Activated B cell treated with CpG ODN at 0.5 μM for 24 hours (primary cell): ENCODE measurements around the gene FSCB. TPM values are rescaled to one million over a fixed set of nuclear protein-coding genes. Genes with fewer than 3 reads are reported as not detected.

Experiments used
- ATAC-seq: fragments of 200-7000 bp; cut with Tn5 transposase; one replicate; pipeline ENCODE4 v1.10.0; 2021; ENCODE audit warnings: low read depth, mild to moderate bottlenecking, moderate library complexity
- CTCF ChIA-PET: fragments of 350-600 bp; sonication (Branson Sonifier 250); formaldehyde crosslinking; loops from one replicate; lab custom pipeline; 2021; ENCODE audit warnings: antibody characterized with exemption; lab: Charles Lee
- POLR2A ChIA-PET: fragments of 350-600 bp; sonication (Branson Sonifier 250); formaldehyde crosslinking; loops from one replicate; lab custom pipeline; 2021; ENCODE audit warnings: antibody characterized with exemption; lab: Charles Lee
- DNase-seq: peaks from one replicate; pipeline ENCODE4 v3.0.0; 2022
- H3K27ac Mint-ChIP-seq: one replicate; pipeline ENCODE4 v1.8.0; 2020; ENCODE audit warnings: mixed read lengths
- H3K27me3 Mint-ChIP-seq: one replicate; pipeline ENCODE4 v1.8.0; 2021; ENCODE audit warnings: mixed read lengths
- H3K36me3 Mint-ChIP-seq: one replicate; pipeline ENCODE4 v1.8.0; 2021; ENCODE audit warnings: low read depth, mixed read lengths
- H3K4me1 Mint-ChIP-seq: one replicate; pipeline ENCODE4 v1.8.0; 2021; ENCODE audit warnings: mixed read lengths
- H3K4me3 Mint-ChIP-seq: one replicate; pipeline ENCODE4 v1.8.0; 2020; ENCODE audit warnings: mild to moderate bottlenecking, mixed read lengths
- H3K9me3 Mint-ChIP-seq: one replicate; pipeline ENCODE4 v1.8.0; 2020; ENCODE audit warnings: mixed read lengths
- intact Hi-C: fragments of 100-400 bp; cut with micrococcal nuclease; formaldehyde crosslinking; loops from one replicate; pipeline ENCODE4 v1.15.1; 2024
- total RNA-seq: library from RNA; stranded (reverse); gene quantifications from 2 replicates; pipeline ENCODE4 v1.2.3, GENCODE V29; 2022
- TF ChIP-seq, protein P1 (sequence below): fragments of 200-600 bp; IDR thresholded peaks from one replicate; pipeline ENCODE4 v1.8.0; 2022; ENCODE audit warnings: antibody characterized with exemption, mild to moderate bottlenecking

Gene FSCB
- total RNA-seq, 1 donor from 2014 or later: not detected

DNA sequence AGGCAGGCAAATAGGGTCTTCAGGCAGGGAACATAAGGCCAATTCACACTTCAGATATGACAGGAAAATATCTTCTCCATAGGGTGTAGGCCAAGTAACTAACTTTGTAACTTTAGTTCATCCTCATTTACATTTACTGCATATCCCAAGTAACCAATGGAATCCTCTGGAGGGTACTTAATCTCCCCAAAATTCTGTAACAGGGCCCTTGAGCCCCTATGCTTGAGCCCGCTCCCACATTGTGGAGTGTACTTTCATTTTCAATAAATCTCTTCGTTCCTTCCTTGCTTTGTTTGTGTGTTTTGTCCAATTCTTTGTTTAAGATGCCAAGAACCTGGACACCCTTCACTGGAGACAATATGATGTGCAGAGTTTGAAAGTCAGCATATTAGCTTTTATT lies 45.3 kb downstream of the FSCB start:
- H3K9me3 Mint-ChIP-seq: peaks cover 10% of the 10 kb centered on the region
- no peak for ATAC-seq
- POLR2A ChIA-PET: no interaction called here

More for the DNA sequence above, 45.3 kb downstream of the FSCB start:
- TF ChIP-seq, protein P1, sequence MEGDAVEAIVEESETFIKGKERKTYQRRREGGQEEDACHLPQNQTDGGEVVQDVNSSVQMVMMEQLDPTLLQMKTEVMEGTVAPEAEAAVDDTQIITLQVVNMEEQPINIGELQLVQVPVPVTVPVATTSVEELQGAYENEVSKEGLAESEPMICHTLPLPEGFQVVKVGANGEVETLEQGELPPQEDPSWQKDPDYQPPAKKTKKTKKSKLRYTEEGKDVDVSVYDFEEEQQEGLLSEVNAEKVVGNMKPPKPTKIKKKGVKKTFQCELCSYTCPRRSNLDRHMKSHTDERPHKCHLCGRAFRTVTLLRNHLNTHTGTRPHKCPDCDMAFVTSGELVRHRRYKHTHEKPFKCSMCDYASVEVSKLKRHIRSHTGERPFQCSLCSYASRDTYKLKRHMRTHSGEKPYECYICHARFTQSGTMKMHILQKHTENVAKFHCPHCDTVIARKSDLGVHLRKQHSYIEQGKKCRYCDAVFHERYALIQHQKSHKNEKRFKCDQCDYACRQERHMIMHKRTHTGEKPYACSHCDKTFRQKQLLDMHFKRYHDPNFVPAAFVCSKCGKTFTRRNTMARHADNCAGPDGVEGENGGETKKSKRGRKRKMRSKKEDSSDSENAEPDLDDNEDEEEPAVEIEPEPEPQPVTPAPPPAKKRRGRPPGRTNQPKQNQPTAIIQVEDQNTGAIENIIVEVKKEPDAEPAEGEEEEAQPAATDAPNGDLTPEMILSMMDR: no peak
- intact Hi-C loops: no loop called here
- no peak overlapping the region for H3K27ac Mint-ChIP-seq
- DNase-seq: no peak
- H3K27me3 Mint-ChIP-seq: no peaks in the 10 kb centered on the region
- H3K4me3 Mint-ChIP-seq: no peak overlapping the region
- CTCF ChIA-PET: no interaction called here
- no peaks in the 10 kb centered on the region for H3K4me1 Mint-ChIP-seq
- no peaks in the 10 kb centered on the region for H3K36me3 Mint-ChIP-seq
